Activated CD4-positive, alpha-beta T cell treated with anti-CD3 and anti-CD28 coated beads, Interleukin-10, Interleukin-2, amounts not matched to agents 100 ng/mL and 50 ng/mL, durations not matched to agents 16 hours and 8 hours (primary cell): ENCODE measurements around the gene MCMBP.
"Not testable (repeated sequence)": the region's sequence is repeated elsewhere in the genome, so short reads cannot be mapped to it uniquely, and the experiment has no call there.

ENCODE experiments used
- DNase-seq: peaks from one replicate; pipeline ENCODE4 v3.0.0-alpha.2; 2020

The MCMBP gene

DNA sequence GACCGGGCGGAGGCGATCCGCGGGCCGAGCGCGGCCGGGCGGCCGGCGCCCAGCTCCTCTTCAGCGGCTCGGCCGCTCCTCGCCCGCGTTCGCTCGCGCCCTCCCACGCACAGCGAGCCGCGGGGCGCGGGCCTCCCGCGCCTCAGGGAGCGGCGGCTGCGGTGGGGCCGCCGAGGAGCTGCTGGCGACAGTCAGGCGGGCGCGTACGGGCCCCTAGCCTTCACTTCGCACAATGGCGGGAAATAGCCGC lies at the start of gene MCMBP:
TSS of gene MCMBP (minus strand) at position 234 of the 250 bp plus-strand sequence. CDS start 259 bp downstream, outside the sequence.
- no peak for DNase-seq

GRCh38 chr10:119919826-119920225 lies 47.2 kb upstream of the MCMBP start:
- DNase-seq: no peak

DNA sequence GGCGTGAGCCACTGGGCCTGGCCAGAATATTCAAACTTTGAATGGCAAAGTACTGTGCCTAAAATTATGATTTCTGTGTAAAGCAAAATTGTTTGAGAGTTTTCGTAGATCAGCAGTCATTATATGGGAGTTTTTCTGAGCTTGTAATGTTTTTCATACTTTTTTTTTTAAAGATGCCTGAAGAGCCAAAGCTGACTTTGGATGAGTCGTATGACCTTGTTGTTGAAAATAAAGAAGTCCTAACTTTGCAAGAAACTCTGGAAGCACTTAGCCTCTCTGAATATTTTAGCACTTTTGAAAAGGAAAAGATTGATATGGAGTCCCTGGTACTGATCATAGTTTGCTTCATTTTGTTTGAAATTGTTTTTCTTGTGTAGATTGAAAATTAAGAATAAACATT lies 46.6 kb upstream of the MCMBP start:
- no peak for DNase-seq

DNA sequence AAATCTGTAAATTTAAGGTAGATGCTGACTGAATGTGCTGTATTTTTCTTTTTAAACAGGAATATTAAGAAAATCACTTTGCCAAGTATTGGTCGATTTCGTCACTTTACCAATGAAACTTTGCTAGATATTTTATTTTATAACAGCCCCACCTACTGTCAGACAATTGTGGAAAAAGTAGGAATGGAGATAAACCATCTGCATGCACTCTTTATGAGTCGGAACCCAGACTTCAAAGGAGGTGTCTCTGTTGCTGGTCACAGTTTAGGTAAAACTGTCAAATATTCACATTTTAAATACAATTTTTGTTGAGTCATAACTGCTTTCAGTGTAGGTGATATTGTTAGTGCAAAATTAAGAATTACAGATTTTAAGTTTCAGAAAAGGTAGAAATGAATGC lies 45.1 kb upstream of the MCMBP start:
- no peak for DNase-seq

- DNase-seq: no peak
These were observed 38.0 kb upstream of the MCMBP start for GRCh38 chr10:119910689-119911088.

GRCh38 chr10:119908166-119908565 lies 35.5 kb upstream of the MCMBP start:
- DNase-seq: no peak

DNA sequence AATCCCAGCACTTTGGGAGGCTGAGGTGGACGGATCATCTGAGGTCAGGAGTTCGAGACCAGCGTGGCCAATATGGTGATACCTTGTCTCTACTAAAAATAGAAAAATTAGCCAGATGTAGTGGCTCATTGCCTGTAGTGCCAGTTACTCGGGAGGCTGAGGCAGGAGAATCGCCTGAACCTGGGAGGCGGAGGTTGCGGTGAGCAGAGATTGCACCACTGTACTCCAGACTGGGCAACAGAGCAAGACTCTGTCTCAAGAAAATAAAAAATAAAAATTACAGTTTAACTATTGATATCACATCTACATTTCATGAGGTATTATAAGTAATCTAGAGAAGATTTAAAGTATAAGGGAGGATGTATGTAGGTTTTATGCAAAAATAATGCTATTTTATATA lies 35.1 kb upstream of the MCMBP start:
- not testable (repeated sequence) for DNase-seq

GRCh38 chr10:119903946-119904666 lies 31.5 kb upstream of the MCMBP start:
- DNase-seq: no peak

DNA sequence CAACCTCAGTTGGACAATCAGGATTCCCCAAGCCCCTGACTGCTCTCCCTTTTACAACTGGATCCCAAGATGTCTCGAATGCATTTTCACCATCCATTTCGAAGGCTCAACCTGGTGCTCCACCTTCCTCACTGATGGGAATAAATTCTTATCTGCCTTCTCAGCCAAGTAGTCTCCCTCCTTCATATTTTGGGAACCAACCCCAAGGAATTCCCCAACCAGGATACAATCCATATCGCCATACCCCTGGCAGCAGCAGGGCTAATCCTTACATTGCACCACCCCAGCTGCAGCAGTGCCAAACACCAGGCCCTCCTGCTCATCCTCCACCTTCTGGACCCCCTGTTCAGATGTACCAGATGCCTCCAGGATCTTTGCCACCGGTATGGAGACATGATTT lies 25.9 kb upstream of the MCMBP start:
- no peak for DNase-seq

GRCh38 chr10:119896937-119897770 lies 24.5 kb upstream of the MCMBP start:
- no peak for DNase-seq

- DNase-seq: no peak
These were observed 23.5 kb upstream of the MCMBP start for GRCh38 chr10:119896061-119896655.

- DNase-seq: no peak
These were observed 21.3 kb upstream of the MCMBP start for GRCh38 chr10:119893845-119894427.

GRCh38 chr10:119893074-119893473 lies 20.4 kb upstream of the MCMBP start:
- DNase-seq: no peak

DNA sequence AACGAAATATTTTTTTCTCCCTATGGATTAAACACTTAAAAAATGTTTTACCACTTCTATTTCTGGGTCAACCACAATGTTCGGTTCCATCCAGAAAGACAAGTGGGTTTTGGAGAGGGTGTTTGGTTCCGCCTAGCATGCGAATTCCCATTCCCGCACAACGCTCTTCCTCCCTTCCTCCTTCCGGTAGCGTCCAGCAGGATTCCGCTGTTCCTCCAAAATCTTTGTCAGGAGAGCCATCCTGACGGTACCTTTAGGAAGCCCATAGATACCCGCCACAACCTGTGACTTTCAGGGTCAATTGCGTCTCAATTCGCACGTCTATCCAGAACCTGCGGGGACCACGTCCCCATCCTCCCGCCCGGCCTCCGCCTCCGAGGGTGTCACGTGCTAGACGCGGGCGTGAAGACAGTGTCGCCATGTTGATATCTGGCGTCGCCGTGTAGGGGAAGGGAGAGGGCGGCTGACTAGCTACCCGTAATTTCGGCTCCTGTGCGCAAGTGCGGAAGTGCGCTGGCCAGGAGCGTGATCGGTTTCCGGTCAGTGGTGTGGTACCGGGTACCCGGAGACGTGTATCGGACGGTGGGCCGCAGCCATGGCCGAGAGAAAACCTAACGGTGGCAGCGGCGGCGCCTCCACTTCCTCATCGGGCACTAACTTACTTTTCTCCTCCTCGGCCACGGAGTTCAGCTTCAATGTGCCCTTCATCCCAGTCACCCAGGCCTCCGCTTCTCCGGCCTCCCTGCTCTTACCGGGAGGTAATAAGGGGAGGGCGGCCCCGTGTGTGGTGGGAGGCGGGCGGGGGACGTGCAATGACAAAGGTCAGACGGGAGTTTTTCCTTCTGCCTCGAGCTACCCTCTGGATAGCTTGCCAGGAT lies 19.8 kb upstream of the MCMBP start, which contains the start of gene SEC23IP:
TSS of gene SEC23IP (plus strand) at position 543 of the 878 bp plus-strand sequence. CDS start at position 596, 53 bp downstream.
- peak; percentile 97 for DNase-seq

DNA sequence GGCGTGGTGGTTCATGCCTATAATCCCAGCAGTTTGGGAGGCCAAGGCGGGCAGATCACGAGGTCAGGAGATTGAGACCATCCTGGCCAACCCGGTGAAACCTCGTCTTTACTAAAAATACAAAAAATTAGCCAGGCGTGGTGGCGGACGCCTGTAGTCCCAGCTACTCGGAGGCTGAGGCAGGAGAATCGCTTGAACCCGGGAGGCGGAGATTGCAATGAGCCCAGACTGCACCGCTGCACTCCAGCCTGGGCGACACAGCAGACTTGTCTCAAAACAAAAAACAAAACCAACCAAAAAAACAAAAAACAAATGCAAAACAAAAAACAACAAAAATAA lies 19.2 kb upstream of the MCMBP start:
- not testable (repeated sequence) for DNase-seq

- not testable (repeated sequence) for DNase-seq
These were observed 17.7 kb upstream of the MCMBP start for GRCh38 chr10:119890307-119890706.

DNA sequence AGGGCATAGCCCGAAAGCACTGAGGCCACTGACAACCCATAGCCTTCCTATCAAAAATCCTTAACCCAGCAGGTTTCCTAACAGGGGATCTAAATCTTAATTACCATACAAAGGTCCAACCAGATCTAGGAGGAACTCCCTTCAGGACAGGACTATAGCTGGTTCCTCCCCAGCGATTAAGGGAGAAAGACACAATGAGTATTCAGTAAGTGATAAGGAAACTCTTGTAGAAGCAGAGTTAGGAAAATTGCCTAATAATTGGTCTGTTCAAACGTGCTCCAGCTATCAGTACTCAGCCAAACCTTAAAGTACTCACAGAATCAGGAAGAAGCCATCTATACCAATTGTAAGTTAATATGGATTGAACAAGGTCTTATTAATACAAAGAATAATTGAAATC lies 16.6 kb upstream of the MCMBP start:
- DNase-seq: not testable (repeated sequence)

- not testable (repeated sequence) for DNase-seq
These were observed 16.1 kb upstream of the MCMBP start for GRCh38 chr10:119888715-119889114.

DNA sequence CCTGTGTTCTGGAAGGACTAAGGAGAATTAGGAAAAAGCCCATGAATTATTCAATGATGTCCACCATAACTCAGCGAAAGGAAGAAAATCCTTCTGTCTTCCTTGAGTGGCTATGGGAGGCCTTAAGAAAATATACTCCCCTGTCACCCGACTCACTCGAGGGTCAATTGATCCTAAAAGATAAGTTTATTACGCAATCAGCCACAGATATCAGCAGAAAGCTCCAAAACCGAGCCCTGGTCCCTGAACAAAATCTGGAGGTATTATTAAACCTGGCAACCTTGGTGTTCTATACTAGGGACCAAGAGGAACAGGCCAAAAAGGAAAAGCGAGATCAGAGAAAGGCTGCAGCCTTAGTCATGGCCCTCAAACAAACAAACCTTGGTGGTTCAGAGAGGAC lies 13.4 kb upstream of the MCMBP start:
- DNase-seq: not testable (repeated sequence)

DNA sequence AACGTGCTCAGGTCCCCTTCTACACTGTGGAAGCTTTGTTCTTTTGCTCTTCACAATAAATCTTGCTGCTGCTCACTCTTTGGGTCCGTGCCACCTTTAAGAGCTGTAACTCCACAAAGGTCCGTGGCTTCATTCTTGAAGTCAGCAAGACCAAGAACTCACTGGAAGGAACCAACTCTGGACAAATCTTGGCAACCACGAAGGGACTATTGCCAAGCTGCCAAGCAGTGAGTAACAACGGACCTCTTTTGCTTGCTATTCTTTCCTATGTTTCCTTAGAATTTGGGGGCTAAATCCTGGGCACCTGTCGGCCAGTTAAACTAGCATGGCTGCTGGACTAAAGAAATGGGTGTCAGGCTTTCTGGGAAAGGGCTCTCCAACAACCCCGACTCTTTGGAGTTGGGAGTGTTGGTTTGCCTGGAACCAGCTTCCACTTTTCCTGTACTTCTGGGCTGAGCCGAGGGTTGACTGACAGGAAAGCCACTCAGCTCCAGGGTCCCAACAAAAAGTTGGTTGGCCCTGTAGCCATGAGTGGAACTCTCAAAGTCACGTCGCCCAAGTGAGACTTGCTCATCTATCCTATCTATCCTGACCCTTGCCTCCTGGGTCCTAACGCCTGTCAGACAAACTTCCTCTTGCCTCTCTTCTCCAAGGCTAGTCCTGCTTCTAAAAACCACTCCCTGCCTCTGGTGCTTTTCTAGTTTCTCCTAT lies 11.4 kb upstream of the MCMBP start:
- not testable (repeated sequence) for DNase-seq

GRCh38 chr10:119878524-119878923 lies 5.9 kb upstream of the MCMBP start:
- no peak for DNase-seq
